ENCODE results near the gene MCC.
A peak's percentile ranks its signal among the peaks of the same experiment; 100 is the strongest.

The MCC gene

GRCh38 chr5:113237893-113238292 lies 250.4 kb downstream of the MCC start:
- ATAC-seq (no peak), DNase-seq (ENCODE audit: low spot score in 2 of 2) (no peak)
- Mint-ChIP-seq H3K4me3 (no peak overlapping the region), H3K9me3 (no peaks in the 10 kb centered on the region), H3K27ac (no peak overlapping the region), H3K4me1 (no peaks in the 10 kb centered on the region), H3K36me3 (no peaks in the 10 kb centered on the region)

GRCh38 chr5:113236536-113237288 lies 251.5 kb downstream of the MCC start:
- Mint-ChIP-seq H3K27ac (no peak overlapping the region), H3K36me3 (no peaks in the 10 kb centered on the region), H3K9me3 (no peaks in the 10 kb centered on the region), H3K4me1 (no peaks in the 10 kb centered on the region), H3K4me3 (no peak overlapping the region)
- ATAC-seq (no peak), DNase-seq (ENCODE audit: low spot score in 2 of 2) (no peak)

GRCh38 chr5:113235884-113236283 lies 252.4 kb downstream of the MCC start:
- no peak for DNase-seq (ENCODE audit: low spot score in 2 of 2)
- no peak overlapping the region for H3K4me3 Mint-ChIP-seq

GRCh38 chr5:113234546-113234945 lies 253.7 kb downstream of the MCC start:
- no peak for ATAC-seq
- H3K36me3 Mint-ChIP-seq = no peaks in the 10 kb centered on the region
- no peak for DNase-seq (ENCODE audit: low spot score in 2 of 2)
- no peaks in the 10 kb centered on the region for H3K4me1 Mint-ChIP-seq
- H3K27ac Mint-ChIP-seq = no peak overlapping the region
- no peak overlapping the region for H3K4me3 Mint-ChIP-seq
- H3K9me3 Mint-ChIP-seq = no peaks in the 10 kb centered on the region

More at GRCh38 chr5:113235884-113236283, 252.4 kb downstream of the MCC start:
- Mint-ChIP-seq H3K27ac (no peak overlapping the region), H3K9me3 (no peaks in the 10 kb centered on the region), H3K36me3 (no peaks in the 10 kb centered on the region), H3K4me1 (no peaks in the 10 kb centered on the region)
- ATAC-seq = no peak

- no peak for DNase-seq (ENCODE audit: low spot score in 2 of 2)
- Mint-ChIP-seq H3K27ac (no peak overlapping the region), H3K36me3 (no peaks in the 10 kb centered on the region), H3K9me3 (no peaks in the 10 kb centered on the region), H3K4me1 (no peaks in the 10 kb centered on the region), H3K4me3 (no peak overlapping the region)
- ATAC-seq = no peak
These were observed 254.6 kb downstream of the MCC start for GRCh38 chr5:113233606-113234005.

- H3K4me1 Mint-ChIP-seq = no peaks in the 10 kb centered on the region
- no peak overlapping the region for H3K27ac Mint-ChIP-seq
- no peak overlapping the region for H3K4me3 Mint-ChIP-seq
- no peaks in the 10 kb centered on the region for H3K9me3 Mint-ChIP-seq
- ATAC-seq (no peak), DNase-seq (ENCODE audit: low spot score in 2 of 2) (no peak)
- no peaks in the 10 kb centered on the region for H3K36me3 Mint-ChIP-seq
These were observed 255.6 kb downstream of the MCC start for GRCh38 chr5:113232667-113233066.

GRCh38 chr5:113232221-113232620 lies 256.0 kb downstream of the MCC start:
- H3K36me3 Mint-ChIP-seq = no peaks in the 10 kb centered on the region
- H3K9me3 Mint-ChIP-seq = no peaks in the 10 kb centered on the region
- ATAC-seq (no peak), DNase-seq (ENCODE audit: low spot score in 2 of 2) (peak in 1 of 2 donors; percentile 20)
- no peak overlapping the region for H3K4me3 Mint-ChIP-seq
- H3K27ac Mint-ChIP-seq = no peak overlapping the region
- no peaks in the 10 kb centered on the region for H3K4me1 Mint-ChIP-seq

GRCh38 chr5:113231653-113232000 lies 256.6 kb downstream of the MCC start:
- no peaks in the 10 kb centered on the region for H3K9me3 Mint-ChIP-seq
- H3K27ac Mint-ChIP-seq = no peak overlapping the region
- no peaks in the 10 kb centered on the region for H3K36me3 Mint-ChIP-seq
- ATAC-seq (no peak), DNase-seq (ENCODE audit: low spot score in 2 of 2) (no peak)
- no peak overlapping the region for H3K4me3 Mint-ChIP-seq
- no peaks in the 10 kb centered on the region for H3K4me1 Mint-ChIP-seq

- DNase-seq (ENCODE audit: low spot score in 2 of 2) = no peak
- no peak for ATAC-seq
- H3K4me1 Mint-ChIP-seq = no peaks in the 10 kb centered on the region
- no peak overlapping the region for H3K4me3 Mint-ChIP-seq
- H3K36me3 Mint-ChIP-seq = no peaks in the 10 kb centered on the region
- no peak overlapping the region for H3K27ac Mint-ChIP-seq
- H3K9me3 Mint-ChIP-seq = no peaks in the 10 kb centered on the region
These were observed 257.3 kb downstream of the MCC start for GRCh38 chr5:113230711-113231652.

GRCh38 chr5:113227798-113228197 lies 260.5 kb downstream of the MCC start:
- DNase-seq (ENCODE audit: low spot score in 2 of 2) = no peak
- Mint-ChIP-seq H3K4me1 (no peaks in the 10 kb centered on the region), H3K27ac (no peak overlapping the region), H3K9me3 (no peaks in the 10 kb centered on the region), H3K36me3 (no peaks in the 10 kb centered on the region), H3K4me3 (no peak overlapping the region)
- ATAC-seq = no peak

GRCh38 chr5:113226116-113226736 lies 262.0 kb downstream of the MCC start:
- Mint-ChIP-seq H3K27ac (no peak overlapping the region), H3K4me1 (no peaks in the 10 kb centered on the region), H3K4me3 (no peak overlapping the region), H3K36me3 (no peaks in the 10 kb centered on the region), H3K9me3 (no peaks in the 10 kb centered on the region)
- DNase-seq (ENCODE audit: low spot score in 2 of 2) = peak in 1 of 2 donors; percentile 8
- no peak for ATAC-seq

GRCh38 chr5:113225259-113225658 lies 263.0 kb downstream of the MCC start:
- H3K36me3 Mint-ChIP-seq = no peaks in the 10 kb centered on the region
- DNase-seq (ENCODE audit: low spot score in 2 of 2) (peak in 1 of 2 donors; percentile 7), ATAC-seq (no peak)
- H3K9me3 Mint-ChIP-seq = no peaks in the 10 kb centered on the region
- no peak overlapping the region for H3K27ac Mint-ChIP-seq
- no peak overlapping the region for H3K4me3 Mint-ChIP-seq
- H3K4me1 Mint-ChIP-seq = no peaks in the 10 kb centered on the region

- Mint-ChIP-seq H3K9me3 (no peaks in the 10 kb centered on the region), H3K27ac (no peak overlapping the region), H3K4me1 (no peaks in the 10 kb centered on the region), H3K36me3 (no peaks in the 10 kb centered on the region), H3K4me3 (no peak overlapping the region)
- DNase-seq (ENCODE audit: low spot score in 2 of 2) (no peak), ATAC-seq (no peak)
These were observed 263.6 kb downstream of the MCC start for GRCh38 chr5:113224605-113225065.

- no peak overlapping the region for H3K27ac Mint-ChIP-seq
- H3K4me3 Mint-ChIP-seq = no peak overlapping the region
- no peaks in the 10 kb centered on the region for H3K9me3 Mint-ChIP-seq
- DNase-seq (ENCODE audit: low spot score in 2 of 2) = no peak
- ATAC-seq = no peak
- no peaks in the 10 kb centered on the region for H3K36me3 Mint-ChIP-seq
- H3K4me1 Mint-ChIP-seq = no peaks in the 10 kb centered on the region
These were observed 264.2 kb downstream of the MCC start for GRCh38 chr5:113223831-113224604.

GRCh38 chr5:113223315-113223714 lies 264.9 kb downstream of the MCC start:
- Mint-ChIP-seq H3K27ac (no peak overlapping the region), H3K4me1 (no peaks in the 10 kb centered on the region), H3K4me3 (no peak overlapping the region), H3K9me3 (no peaks in the 10 kb centered on the region), H3K36me3 (no peaks in the 10 kb centered on the region)
- DNase-seq (ENCODE audit: low spot score in 2 of 2) (no peak), ATAC-seq (no peak)
